Stimulated activated CD8-positive, alpha-beta memory T cell treated with anti-CD3 and anti-CD28 coated beads, Interleukin-4, amount 100 ng/mL, for 4 hours (primary cell): ENCODE results near the gene MORF4L2.

Experiments
- DNase-seq, 2 donors: peaks; one replicate each; pipeline ENCODE4 v3.0.0-alpha.2; 2020; ENCODE audit warnings: low read depth in 2 of 2, low spot score in 1 of 2

The MORF4L2 gene

DNA sequence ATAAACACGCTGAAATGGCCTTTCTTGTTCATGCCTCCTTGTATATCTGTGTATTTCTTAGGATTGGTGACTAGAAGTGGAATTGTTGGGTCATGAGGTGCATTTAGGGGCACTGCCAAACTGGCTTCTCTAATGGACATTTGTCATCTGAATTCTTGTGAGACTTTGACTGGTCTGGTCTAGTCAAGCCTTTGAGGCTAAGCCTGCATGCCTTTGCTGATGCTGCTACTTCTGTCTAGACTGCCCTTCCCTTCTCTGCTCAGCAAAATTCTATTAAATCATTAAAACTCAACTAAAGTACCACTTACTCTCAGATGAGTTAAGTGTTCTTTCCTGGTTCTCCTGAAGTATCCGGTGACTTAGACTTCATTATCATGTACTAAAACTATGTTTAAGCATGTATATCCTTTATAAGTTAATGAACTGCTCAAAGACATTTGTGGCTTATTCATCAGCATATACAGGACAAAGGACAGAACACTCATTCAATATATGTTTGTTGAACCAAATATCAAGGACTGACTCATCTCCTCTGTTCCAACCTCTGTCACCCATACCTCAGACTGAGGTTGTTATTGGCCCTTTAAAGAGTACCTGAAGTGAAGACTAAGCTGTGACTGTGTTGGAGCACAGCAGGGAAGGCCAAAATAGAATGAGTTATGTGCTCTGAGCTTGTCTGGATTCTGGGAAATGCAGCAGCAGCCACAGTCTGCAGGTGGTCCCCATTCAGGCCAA, 48.7 kb downstream of the MORF4L2 start:
- DNase-seq = no peak

DNA sequence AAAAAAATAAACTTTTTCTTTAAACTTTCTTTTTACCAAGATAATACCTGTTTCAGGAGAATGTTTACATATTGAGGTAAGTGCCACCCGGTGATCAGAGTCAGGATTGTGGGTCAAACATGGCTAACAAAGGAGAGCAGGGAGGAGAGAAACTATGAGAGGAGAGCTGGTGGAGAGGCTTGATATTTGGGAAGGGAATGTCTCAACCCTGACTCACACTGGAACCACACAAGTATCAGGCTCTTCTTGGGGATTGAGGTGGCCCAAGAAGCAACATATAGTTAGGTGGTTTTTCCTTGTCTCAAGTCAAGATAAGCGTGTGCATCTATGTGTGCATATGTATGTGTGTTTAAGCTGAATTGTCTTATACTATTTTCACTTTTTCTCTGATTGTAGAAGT, 51.1 kb downstream of the MORF4L2 start:
- no peak for DNase-seq

DNA sequence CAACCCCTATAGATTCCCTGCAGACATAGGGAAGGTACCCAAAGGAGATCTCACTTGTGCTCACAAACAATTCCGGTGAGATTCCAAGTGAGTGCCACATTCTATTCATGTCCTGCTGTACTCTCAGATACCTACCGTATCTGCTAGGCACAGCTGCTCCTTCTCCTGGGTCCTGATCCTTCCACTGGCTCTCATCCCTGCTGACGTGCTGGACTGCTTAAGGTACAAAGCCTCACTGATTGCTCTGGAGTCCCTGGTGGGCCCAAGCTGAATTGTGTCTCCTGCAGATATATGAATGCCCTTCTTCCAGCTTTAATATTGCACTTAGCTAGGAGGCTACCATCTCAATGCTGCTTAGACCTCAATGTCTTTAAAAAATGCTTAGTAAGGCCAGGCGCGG, 55.4 kb downstream of the MORF4L2 start:
- no peak for DNase-seq

DNA sequence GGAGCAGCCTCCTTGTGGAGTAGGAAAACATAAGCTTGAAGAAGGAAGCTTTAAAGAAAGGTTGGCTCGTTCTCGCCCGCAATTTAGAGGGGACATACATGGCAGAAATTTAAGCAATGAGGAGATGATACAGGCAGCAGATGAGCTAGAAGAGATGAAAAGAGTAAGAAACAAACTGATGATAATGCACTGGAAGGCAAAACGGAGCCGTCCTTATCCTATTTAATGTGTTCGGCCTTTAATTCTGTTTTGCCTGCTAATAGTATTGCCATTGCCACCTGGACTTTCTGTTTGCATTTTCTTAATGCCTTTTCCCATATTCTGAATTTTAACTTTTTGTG, 56.4 kb downstream of the MORF4L2 start:
- no peak for DNase-seq

DNA sequence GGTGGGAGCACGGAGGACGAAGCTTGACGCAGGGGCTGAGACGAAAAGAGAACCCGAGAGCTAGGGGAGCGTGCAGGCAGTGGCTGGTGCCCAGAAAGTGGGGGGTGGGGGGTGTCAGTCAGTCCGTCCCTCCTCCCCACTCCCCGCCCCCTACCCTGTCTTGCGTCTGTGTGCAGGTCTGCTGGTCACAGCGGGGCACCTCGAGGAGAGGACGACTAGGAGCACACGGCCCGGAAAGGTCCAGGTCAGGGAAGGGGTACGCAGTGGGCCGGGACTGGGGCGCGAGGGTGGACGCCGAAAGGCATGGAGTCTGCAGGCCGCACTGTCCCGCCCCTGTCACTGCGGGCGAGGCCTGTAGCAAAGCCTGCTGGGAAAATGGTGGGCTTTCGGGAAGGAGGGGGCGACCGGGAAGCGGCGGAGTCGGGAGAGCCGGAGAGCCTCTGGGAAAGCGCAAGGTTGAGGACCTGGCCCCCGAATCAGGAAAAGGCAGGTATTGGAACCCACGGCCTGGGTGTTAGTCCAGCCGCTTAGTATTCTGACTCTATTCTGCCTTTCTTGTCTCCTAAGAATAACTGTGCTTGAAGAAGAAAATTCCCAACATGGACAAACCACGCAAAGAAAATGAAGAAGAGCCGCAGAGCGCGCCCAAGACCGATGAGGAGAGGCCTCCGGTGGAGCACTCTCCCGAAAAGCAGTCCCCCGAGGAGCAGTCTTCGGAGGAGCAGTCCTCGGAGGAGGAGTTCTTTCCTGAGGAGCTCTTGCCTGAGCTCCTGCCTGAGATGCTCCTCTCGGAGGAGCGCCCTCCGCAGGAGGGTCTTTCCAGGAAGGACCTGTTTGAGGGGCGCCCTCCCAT, 57.0 kb downstream of the MORF4L2 start:
- DNase-seq = no peak

DNA sequence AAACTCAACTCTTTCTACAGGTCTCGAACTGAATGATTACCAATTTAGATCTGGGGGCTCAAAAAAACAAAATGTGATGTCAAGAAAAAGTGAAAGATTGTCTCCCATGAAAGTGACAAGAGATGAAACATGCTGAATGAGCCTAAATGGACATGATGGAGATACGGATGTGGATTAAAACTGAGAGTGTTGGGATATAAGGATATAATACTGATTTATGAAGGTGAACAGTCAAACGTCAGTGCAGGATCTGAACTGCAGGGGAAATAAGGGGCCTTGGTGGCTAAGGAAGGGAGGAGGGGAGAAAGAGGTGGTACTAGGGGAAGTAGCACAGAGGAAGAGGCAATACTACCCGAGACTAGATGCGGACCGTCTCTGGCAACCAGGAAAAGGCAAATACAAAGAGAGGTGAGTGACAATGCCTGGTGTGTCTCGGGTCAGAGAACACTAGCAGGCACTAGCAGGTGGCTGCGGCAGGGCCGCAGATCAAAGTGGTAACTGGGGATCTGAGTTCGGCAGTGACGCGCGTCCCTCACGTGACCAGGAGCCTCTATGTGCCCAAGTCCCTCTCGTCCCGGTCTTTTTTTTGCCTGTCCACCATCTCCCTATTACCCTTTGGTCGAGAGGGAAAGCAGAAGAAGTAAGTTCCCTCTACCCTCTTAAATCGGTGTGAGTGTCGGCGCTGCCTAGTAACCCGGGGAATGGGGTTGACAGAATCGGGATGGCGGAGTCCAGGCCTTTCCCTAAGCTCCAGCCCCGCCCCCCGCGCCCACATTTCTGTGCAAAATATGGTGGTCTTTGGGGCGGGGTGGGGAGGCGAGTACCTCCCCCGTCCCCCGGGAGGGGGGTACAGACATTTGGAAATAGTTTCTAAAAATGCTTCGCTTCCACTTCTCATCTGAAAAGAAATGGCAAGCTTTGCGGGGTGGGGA, 57.8 kb downstream of the MORF4L2 start, which contains the start of gene TCEAL1:
TCEAL1 (plus strand) TSS at position 590 of the 932 bp plus-strand sequence. CDS start 942 bp downstream, outside the sequence.
- no peak for DNase-seq

DNA sequence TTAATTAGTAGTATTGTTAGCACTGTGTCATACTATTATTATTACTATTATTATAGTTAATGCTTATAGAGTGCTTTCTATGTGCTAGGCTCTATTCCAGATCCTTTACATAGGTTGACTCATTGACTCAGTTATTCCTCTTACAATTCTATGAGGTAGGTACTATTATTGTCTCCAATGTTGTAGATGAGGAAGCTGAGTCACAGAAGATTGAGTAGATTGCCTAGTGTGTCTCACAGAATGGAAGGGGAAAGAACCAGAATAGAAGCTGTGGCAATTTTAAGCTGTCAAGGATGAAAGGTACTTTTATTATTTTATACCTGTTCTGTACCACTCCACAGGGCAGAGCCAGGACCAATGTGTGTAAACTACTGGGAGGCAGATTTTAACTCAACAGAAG, 59.6 kb downstream of the MORF4L2 start:
- no peak for DNase-seq
